Muscle layer of colon (tissue), 2 donors: ENCODE measurements around the gene C2CD4B.
A peak's percentile ranks its signal among the peaks of the same experiment; 100 is the strongest.

Experiments
- H3K27ac ChIP-seq: one replicate; pipeline ENCODE4 v1.7.0; 2013; ENCODE audit warnings: low read depth, mild to moderate bottlenecking, low read length, moderate library complexity
- H3K27me3 ChIP-seq, 2 donors: one replicate each; pipeline ENCODE4 v1.7.0; 2013; ENCODE audit warnings: low read length in 2 of 2, mild to moderate bottlenecking in 2 of 2; ENCODE audit not compliant: insufficient read depth in 2 of 2, control insufficient read depth in 1 of 2
- H3K36me3 ChIP-seq: one replicate; pipeline ENCODE4 v1.7.0; 2013; ENCODE audit warnings: mild to moderate bottlenecking, low read length; ENCODE audit not compliant: insufficient read depth
- H3K4me1 ChIP-seq: one replicate; pipeline ENCODE4 v1.7.0; 2013; ENCODE audit warnings: mild to moderate bottlenecking, low read length; ENCODE audit not compliant: insufficient read depth
- H3K4me3 ChIP-seq, 2 donors: one replicate each; pipeline ENCODE4 v1.7.0; 2013; ENCODE audit warnings: low read length in 2 of 2, low read depth in 1 of 2, mild to moderate bottlenecking in 1 of 2, moderate library complexity in 1 of 2
- H3K9ac ChIP-seq: one replicate; pipeline ENCODE4 v1.7.0; 2013; ENCODE audit warnings: low read length
- H3K9me3 ChIP-seq: one replicate; pipeline ENCODE4 v1.7.0; 2013; ENCODE audit warnings: mild to moderate bottlenecking, low read length
- donor health status: abdominal sarcoma.
- donor health status: Adenocarcinoma of cecum.

The C2CD4B gene

DNA sequence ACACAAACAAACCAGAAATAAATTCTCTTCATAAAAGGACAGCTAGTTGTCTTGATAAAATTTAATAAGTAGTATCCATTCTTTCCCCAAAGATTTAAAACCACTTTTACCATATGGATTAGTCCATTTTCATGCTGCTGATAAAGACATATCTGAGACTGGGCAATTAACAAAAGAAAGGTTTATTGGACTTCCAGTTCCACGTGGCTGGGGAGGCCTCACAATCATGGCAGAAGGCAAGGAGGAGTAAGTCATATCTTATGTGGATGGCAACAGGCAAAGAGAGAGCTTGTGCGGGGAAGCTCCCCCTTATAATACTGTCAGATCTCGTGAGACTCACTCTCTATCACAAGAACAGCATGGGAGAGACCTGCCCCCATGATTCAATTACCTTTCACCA is 38.7 kb downstream of the C2CD4B start:
- Histone ChIP-seq H3K27me3 (no peaks in the 10 kb centered on the region), H3K9me3 (no peaks in the 10 kb centered on the region), H3K36me3 (no peaks in the 10 kb centered on the region), H3K4me1 (no peaks in the 10 kb centered on the region), H3K4me3 (no peak overlapping the region), H3K9ac (no peak overlapping the region), H3K27ac (no peak overlapping the region)

DNA sequence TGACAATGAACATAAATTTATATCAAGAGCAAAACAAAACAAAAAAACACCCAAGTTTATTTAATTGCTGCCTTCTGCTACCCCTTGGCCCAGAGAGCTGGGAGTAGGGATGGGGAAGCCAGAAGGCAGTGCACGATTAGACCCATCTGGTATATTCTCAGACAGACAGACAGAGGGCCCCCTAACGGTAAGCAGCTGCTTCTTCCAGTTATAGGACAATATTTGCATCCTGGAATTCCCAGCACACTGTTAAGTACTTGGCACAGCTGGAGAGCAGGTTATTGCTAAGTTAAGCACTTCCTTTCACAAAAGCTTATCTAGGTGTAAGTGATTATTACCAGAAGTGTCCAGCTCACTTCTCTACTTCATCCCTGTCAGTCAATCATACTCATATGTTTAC is 39.3 kb downstream of the C2CD4B start:
- Histone ChIP-seq H3K4me1 (no peaks in the 10 kb centered on the region), H3K27ac (no peak overlapping the region), H3K9me3 (no peaks in the 10 kb centered on the region), H3K36me3 (no peaks in the 10 kb centered on the region), H3K4me3 (no peak overlapping the region), H3K9ac (no peak overlapping the region), H3K27me3 (no peaks in the 10 kb centered on the region)

DNA sequence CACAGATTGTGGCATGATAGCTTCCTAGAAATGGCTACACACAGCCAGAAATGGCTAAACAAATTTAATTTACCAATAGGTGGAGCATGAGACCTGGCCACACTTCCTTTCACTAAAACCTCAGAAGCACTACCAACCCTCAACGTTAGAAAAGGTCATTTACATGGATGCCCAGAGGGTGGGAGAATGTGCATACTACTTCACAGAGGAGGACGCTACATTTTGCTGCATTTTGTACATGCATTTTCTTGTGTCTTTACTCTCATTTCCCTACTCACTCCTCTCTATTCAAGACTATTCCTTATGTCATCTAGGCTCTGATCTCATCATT is 40.1 kb downstream of the C2CD4B start:
- no peaks in the 10 kb centered on the region for H3K4me1 ChIP-seq
- no peaks in the 10 kb centered on the region for H3K9me3 ChIP-seq
- no peak overlapping the region for H3K27ac ChIP-seq
- H3K9ac ChIP-seq, result no peak overlapping the region
- no peaks in the 10 kb centered on the region for H3K36me3 ChIP-seq
- no peak overlapping the region for H3K4me3 ChIP-seq
- no peaks in the 10 kb centered on the region for H3K27me3 ChIP-seq

DNA sequence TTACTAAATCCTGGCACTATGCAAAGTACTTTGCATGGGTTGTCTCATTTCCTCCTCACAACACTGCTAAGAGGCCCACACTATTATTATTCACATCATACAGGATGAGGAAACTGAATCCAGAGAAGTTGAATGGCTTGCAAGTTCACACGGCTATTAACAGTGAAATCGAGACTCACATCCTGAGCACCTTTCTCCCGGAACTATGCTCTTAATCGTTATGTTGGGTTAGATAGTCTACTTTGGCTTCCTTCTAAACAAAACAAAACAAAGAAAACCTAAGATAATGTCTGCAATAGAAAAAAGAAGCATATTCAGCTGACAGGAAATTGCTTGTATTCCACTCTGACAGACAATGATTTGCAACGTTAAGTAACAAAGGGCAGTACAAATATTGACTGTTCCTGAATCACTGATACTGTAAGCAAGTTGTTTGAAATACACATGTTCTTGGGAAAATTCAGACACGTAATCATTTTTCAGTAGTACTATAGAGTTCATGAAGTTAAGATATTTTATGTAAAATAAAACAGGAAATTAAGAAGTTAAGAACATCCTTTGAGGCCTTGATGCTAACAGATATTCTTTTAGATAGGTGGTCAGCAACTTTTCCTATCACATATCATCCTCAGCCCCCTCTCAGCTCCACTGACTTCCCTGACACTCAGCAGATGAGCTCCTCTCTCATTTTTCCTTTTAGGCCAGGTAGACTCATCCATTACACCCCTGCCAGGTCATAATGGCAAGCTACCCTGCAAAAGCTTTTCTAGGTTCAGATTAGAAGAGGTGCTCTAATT is 40.7 kb downstream of the C2CD4B start:
- no peaks in the 10 kb centered on the region for H3K27me3 ChIP-seq
- no peaks in the 10 kb centered on the region for H3K36me3 ChIP-seq
- no peaks in the 10 kb centered on the region for H3K9me3 ChIP-seq
- no peak overlapping the region for H3K4me3 ChIP-seq
- no peak overlapping the region for H3K9ac ChIP-seq
- no peak overlapping the region for H3K27ac ChIP-seq
- no peaks in the 10 kb centered on the region for H3K4me1 ChIP-seq

DNA sequence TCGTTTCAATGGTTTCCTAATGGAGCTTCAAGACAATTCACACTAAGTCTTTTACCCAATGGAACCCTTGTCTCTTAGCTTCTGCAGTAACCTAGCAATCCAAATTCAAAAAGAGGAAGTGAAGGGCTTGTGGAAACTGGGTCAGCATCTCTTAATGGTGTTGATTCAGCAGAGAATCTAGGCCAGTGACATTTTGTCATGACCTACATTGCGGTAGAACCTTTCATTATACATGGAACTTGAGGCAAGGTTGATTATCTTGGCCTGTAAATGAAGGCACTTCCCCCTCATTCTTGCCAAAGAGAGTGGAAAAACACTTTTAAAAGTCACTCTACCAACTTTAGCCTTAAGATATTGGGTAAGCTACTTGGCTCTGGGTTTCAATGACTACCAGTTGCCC is 42.8 kb downstream of the C2CD4B start:
- H3K36me3 ChIP-seq, result no peaks in the 10 kb centered on the region
- no peaks in the 10 kb centered on the region for H3K9me3 ChIP-seq
- no peak overlapping the region for H3K4me3 ChIP-seq
- H3K27me3 ChIP-seq, result no peaks in the 10 kb centered on the region
- H3K9ac ChIP-seq, result no peak overlapping the region
- no peak overlapping the region for H3K27ac ChIP-seq
- no peaks in the 10 kb centered on the region for H3K4me1 ChIP-seq

- no peaks in the 10 kb centered on the region for H3K9me3 ChIP-seq
- no peaks in the 10 kb centered on the region for H3K36me3 ChIP-seq
- no peak overlapping the region for H3K27ac ChIP-seq
- H3K4me3 ChIP-seq, result no peak overlapping the region
- H3K27me3 ChIP-seq, result no peaks in the 10 kb centered on the region
- no peaks in the 10 kb centered on the region for H3K4me1 ChIP-seq
- H3K9ac ChIP-seq, result no peak overlapping the region
Observed at GRCh38 chr15:62121273-62122015, 43.6 kb downstream of the C2CD4B start.

- Histone ChIP-seq H3K4me1 (no peaks in the 10 kb centered on the region), H3K27ac (no peak overlapping the region), H3K27me3 (no peaks in the 10 kb centered on the region)
Observed at GRCh38 chr15:62120776-62121175, 44.3 kb downstream of the C2CD4B start.

DNA sequence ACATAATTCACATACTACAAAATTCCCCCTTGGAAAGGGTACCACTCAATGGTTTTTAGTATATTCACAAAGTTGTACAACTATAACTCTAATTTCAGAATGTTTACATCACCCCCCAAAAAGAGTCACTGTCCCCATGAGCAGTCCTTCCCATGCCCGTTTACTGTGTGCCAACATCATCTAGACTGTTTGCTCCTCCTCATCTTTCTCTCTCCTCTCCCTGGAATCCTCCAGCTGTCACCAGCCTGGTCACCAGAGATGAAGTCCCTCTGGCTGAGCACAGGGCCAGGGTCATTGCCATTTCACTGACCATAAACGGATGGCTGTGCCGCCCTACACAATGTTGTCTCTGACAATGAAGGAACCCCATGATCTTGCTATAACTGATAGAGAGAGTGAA is 45.2 kb downstream of the C2CD4B start:
- no peaks in the 10 kb centered on the region for H3K4me1 ChIP-seq
- no peak overlapping the region for H3K9ac ChIP-seq
- no peak overlapping the region for H3K4me3 ChIP-seq
- H3K36me3 ChIP-seq, result no peaks in the 10 kb centered on the region
- H3K27ac ChIP-seq, result no peak overlapping the region
- H3K9me3 ChIP-seq, result no peaks in the 10 kb centered on the region
- no peaks in the 10 kb centered on the region for H3K27me3 ChIP-seq

More at GRCh38 chr15:62120776-62121175, 44.3 kb downstream of the C2CD4B start:
- Histone ChIP-seq H3K9ac (no peak overlapping the region), H3K9me3 (no peaks in the 10 kb centered on the region), H3K4me3 (no peak overlapping the region), H3K36me3 (no peaks in the 10 kb centered on the region)

- peak overlapping the region in 1 of 2 donors; percentile 10 for H3K4me3 ChIP-seq
Observed at GRCh38 chr15:62119227-62119864, 45.7 kb downstream of the C2CD4B start.

DNA sequence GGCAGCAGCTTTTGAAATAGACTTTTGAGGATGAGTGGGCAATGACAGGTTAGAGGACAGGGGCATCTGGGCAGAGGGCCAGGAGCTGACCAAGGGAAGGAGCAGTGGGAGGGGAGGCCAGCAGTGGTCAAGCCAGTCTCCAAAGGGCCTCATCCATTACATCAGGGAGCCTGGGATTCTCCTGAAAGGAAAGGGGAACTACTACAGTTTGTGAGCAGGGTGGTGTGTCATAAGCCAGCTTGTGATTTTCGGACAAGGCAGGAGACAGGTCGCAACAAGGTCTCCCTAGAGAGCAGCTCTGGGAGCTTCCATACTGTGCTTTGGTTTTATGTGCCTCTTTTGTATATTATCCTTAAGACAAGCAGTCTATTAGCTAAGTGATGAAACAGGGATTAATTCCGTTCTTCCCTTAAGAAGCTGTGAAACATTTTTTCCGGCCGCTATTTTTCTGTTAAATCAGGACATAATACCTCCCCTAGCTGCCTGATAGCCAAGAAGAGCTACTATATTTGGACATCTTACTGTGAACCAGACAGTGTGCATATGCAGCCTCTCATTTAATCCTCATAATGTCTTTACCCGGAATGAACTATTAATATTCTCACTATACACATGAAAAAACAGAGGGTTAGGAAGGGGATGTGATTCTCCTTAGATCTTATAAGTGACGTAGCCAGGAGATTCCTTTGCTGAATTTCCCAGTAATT is 46.4 kb downstream of the C2CD4B start:
- Histone ChIP-seq H3K4me3 (peak overlapping the region in 1 of 2 donors; percentile 10), H3K36me3 (no peaks in the 10 kb centered on the region), H3K4me1 (no peaks in the 10 kb centered on the region), H3K9me3 (no peaks in the 10 kb centered on the region), H3K27ac (no peak overlapping the region), H3K27me3 (no peaks in the 10 kb centered on the region), H3K9ac (no peak overlapping the region)

More at GRCh38 chr15:62119227-62119864, 45.7 kb downstream of the C2CD4B start:
- H3K9me3 ChIP-seq, result no peaks in the 10 kb centered on the region
- no peaks in the 10 kb centered on the region for H3K27me3 ChIP-seq
- H3K36me3 ChIP-seq, result no peaks in the 10 kb centered on the region
- no peak overlapping the region for H3K9ac ChIP-seq
- H3K4me1 ChIP-seq, result no peaks in the 10 kb centered on the region
- peak overlapping the region; percentile 52 for H3K27ac ChIP-seq

DNA sequence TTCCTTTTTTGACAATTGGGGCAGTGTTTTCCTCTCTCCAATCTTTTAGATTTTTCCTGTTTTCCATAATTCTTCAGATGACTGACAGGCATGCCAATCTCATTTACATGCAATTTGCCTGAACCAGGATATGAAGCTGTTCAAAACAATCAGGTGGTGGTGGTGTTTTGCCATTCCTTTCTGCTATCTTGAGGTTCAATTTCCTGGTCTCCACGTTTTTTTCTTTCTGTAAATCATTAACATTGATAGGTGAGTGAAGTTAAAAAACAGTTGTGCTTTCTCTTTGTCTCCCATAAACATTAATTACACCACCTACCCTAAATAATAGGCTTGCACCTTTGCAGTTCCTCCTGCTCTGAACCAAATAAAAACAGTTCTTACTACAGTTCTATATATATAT is 49.2 kb downstream of the C2CD4B start:
- Histone ChIP-seq H3K27ac (no peak overlapping the region), H3K4me3 (no peak overlapping the region), H3K36me3 (no peaks in the 10 kb centered on the region), H3K4me1 (peaks cover 2% of the 10 kb centered on the region), H3K9ac (no peak overlapping the region), H3K9me3 (no peaks in the 10 kb centered on the region), H3K27me3 (no peaks in the 10 kb centered on the region)
